GM23248 (cell line): ENCODE measurements around the gene FRMD1.

Source experiments
- EZH2 ChIP-seq: fragments of 200-600 bp; sonication (generic); IDR thresholded peaks from 2 replicates; pipeline ENCODE4 v1.6.1; 2018; ENCODE audit warnings: antibody characterized with exemption, mild to moderate bottlenecking; ENCODE audit not compliant: insufficient read depth, poor library complexity, severe bottlenecking
- EZH2phosphoT487 ChIP-seq: fragments of 200-600 bp; sonication (generic); IDR thresholded peaks from 2 replicates; pipeline ENCODE4 v1.6.1; 2018; ENCODE audit warnings: antibody characterized with exemption, moderate library complexity, mild to moderate bottlenecking, low read depth; ENCODE audit not compliant: insufficient read depth

GRCh38 chr6:168034537-168034936 is 44.5 kb downstream of the FRMD1 start:
- TF ChIP-seq EZH2: no peak
- no peak for TF ChIP-seq EZH2phosphoT487
